Karpas-422 (cell line): ENCODE measurements around the gene RBKS. TPM values are rescaled to one million over a fixed set of nuclear protein-coding genes. Genes with fewer than 3 reads are reported as not detected.
"Not testable (repeated sequence)": the region's sequence is repeated elsewhere in the genome, so short reads cannot be mapped to it uniquely, and the experiment has no call there.

ENCODE experiments used
- DNase-seq: peaks from one replicate; pipeline ENCODE4 v3.0.0-alpha.2; 2015
- H2AFZ ChIP-seq: fragments of 200-600 bp; sonication (generic); 2 replicates; pipeline ENCODE4 v1.6.1; 2014; ENCODE audit warnings: antibody characterized with exemption, low read length, mixed read lengths
- H3K27ac ChIP-seq: fragments of 200-600 bp; sonication (generic); 2 replicates; pipeline ENCODE4 v1.5.1; 2014; ENCODE audit warnings: mild to moderate bottlenecking, low read length, moderate library complexity
- H3K27me3 ChIP-seq: fragments of 200-600 bp; sonication (generic); 2 replicates; pipeline ENCODE4 v1.6.1; 2014; ENCODE audit warnings: low read length, mixed read lengths
- H3K36me3 ChIP-seq: fragments of 200-600 bp; sonication (generic); 2 replicates; pipeline ENCODE4 v1.6.1; 2014; ENCODE audit warnings: low read length, mixed read lengths; ENCODE audit not compliant: insufficient read depth
- H3K4me1 ChIP-seq: fragments of 200-600 bp; sonication (generic); 2 replicates; pipeline ENCODE4 v1.6.1; 2014; ENCODE audit warnings: mild to moderate bottlenecking, low read length, mixed read lengths
- H3K4me2 ChIP-seq: fragments of 200-600 bp; sonication (generic); 2 replicates; pipeline ENCODE4 v1.6.1; 2014; ENCODE audit warnings: low read length, low read depth, mild to moderate bottlenecking; ENCODE audit not compliant: poor library complexity, severe bottlenecking
- H3K4me3 ChIP-seq: fragments of 200-600 bp; sonication (generic); 2 replicates; pipeline ENCODE4 v1.5.1; 2014; ENCODE audit warnings: mild to moderate bottlenecking, antibody characterized with exemption, low read length, mixed read lengths
- H3K79me2 ChIP-seq: fragments of 200-600 bp; sonication (generic); 2 replicates; pipeline ENCODE4 v1.6.1; 2014; ENCODE audit warnings: mild to moderate bottlenecking, low read length, mixed read lengths
- H3K9ac ChIP-seq: fragments of 200-600 bp; sonication (generic); 2 replicates; pipeline ENCODE4 v1.6.0; 2014; ENCODE audit warnings: low read length
- H3K9me2 ChIP-seq: fragments of 200-600 bp; sonication (generic), shearing (Covaris generic); replicated peaks from 2 replicates; pipeline ENCODE4 v1.6.0; 2014; ENCODE audit warnings: mild to moderate bottlenecking, low read length, moderate library complexity; ENCODE audit not compliant: insufficient read depth
- H3K9me3 ChIP-seq: fragments of 300-700, 200-600 bp; sonication (generic); 2 replicates; pipeline ENCODE4 v1.6.1; 2014; ENCODE audit warnings: low read length, mixed read lengths
- H4K20me1 ChIP-seq: fragments of 200-600 bp; sonication (generic); 2 replicates; pipeline ENCODE4 v1.6.1; 2014; ENCODE audit warnings: mild to moderate bottlenecking, antibody characterized with exemption, low read length, low read depth; ENCODE audit not compliant: insufficient read depth
- total RNA-seq: library from RNA; depleted of rRNA; stranded (reverse); fragments of >200 nt; shearing (Covaris generic); gene quantifications from 2 replicates; pipeline ENCODE4 v1.2.3, GENCODE V29; 2014; ENCODE audit warnings: low replicate concordance

Gene RBKS
- total RNA-seq, 1 experiment from 2014 or later: 1.6 TPM

GRCh38 chr2:27771548-27772335, 118.4 kb downstream of the RBKS start, which contains the start of gene MRPL33:
Gene MRPL33 (plus strand): TSS chr2:27771719. CDS start chr2:27771778, 59 bp downstream.
- H3K36me3 ChIP-seq: peaks cover 18% of the 10 kb centered on the region
- peaks cover 19% of the 10 kb centered on the region for H3K4me1 ChIP-seq
- H3K9ac ChIP-seq: peak within 1 kb of the TSS; percentile 81
- H2AFZ ChIP-seq: peak within 1 kb of the TSS; percentile 90; the same call in 1 of the 2 replicates
- no peaks in the 10 kb centered on the region for H3K27me3 ChIP-seq
- peak; percentile 95 for DNase-seq
- no peak within 1 kb of the TSS; the same call in 1 of the 2 replicates for H3K27ac ChIP-seq
- peaks cover 7% of the 10 kb centered on the region; the same call in 1 of the 2 replicates for H4K20me1 ChIP-seq
- H3K4me2 ChIP-seq: peak within 1 kb of the TSS; percentile 96
- no peaks in the 10 kb centered on the region for H3K9me2 ChIP-seq
- H3K79me2 ChIP-seq: peaks cover 49% of the 10 kb centered on the region
- no peaks in the 10 kb centered on the region for H3K9me3 ChIP-seq
- H3K4me3 ChIP-seq: peak within 1 kb of the TSS; percentile 81

DNA sequence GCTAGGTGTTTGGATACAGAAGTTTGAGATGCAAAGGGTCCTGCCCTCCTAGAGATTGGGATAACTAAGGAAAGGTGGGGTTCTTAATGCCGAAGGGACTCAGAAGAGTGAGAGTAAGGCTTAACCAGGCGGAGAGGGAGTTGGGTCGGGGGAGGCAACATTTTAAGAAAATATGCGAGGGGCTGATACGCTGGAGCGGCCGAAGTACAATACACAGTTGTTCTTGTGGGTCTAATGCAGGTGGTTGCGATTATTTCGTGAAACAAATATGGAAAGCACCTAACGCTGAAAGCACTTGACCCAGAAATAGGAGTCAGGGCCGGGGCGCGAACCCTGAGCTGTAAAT, 119.0 kb downstream of the RBKS start:
- peak overlapping the region; percentile 81 for H3K9ac ChIP-seq
- H3K9me2 ChIP-seq: no peaks in the 10 kb centered on the region
- H4K20me1 ChIP-seq: peaks cover 7% of the 10 kb centered on the region; the same call in 1 of the 2 replicates
- no peaks in the 10 kb centered on the region for H3K27me3 ChIP-seq
- peaks cover 13% of the 10 kb centered on the region for H3K36me3 ChIP-seq
- peaks cover 19% of the 10 kb centered on the region for H3K4me1 ChIP-seq
- H3K27ac ChIP-seq: no peak overlapping the region
- peak overlapping the region; percentile 81 for H3K4me3 ChIP-seq
- DNase-seq: no peak
- H3K9me3 ChIP-seq: no peaks in the 10 kb centered on the region
- peak overlapping the region; percentile 96 for H3K4me2 ChIP-seq
- H2AFZ ChIP-seq: peak overlapping the region; percentile 90; the same call in 1 of the 2 replicates
- peaks cover 43% of the 10 kb centered on the region for H3K79me2 ChIP-seq

DNA sequence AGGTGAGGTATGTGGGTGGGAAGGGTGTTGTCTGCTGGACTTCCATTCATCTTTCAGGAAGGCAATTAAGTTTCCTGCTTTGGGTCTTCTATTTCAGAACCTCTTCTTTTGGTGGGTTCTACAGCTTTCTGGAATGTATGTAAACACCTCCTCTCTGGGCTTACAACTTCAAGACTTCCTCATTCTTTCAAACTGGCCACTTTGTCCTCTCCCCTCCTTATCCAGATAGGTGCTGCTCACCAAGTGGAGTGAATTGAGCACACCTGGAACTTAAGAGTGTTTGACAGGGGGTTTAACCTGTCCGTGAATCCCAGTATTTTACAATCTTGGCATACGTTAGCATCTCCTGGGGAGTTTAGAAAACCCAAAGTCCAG, 123.9 kb downstream of the RBKS start:
- H3K36me3 ChIP-seq: no peaks in the 10 kb centered on the region
- H3K4me1 ChIP-seq: peaks cover 5% of the 10 kb centered on the region
- H3K79me2 ChIP-seq: no peaks in the 10 kb centered on the region
- DNase-seq: no peak
- H4K20me1 ChIP-seq: no peaks in the 10 kb centered on the region
- no peaks in the 10 kb centered on the region for H3K9me3 ChIP-seq
- no peaks in the 10 kb centered on the region for H3K9me2 ChIP-seq
- H3K4me3 ChIP-seq: no peak overlapping the region
- no peak overlapping the region for H2AFZ ChIP-seq
- H3K9ac ChIP-seq: no peak overlapping the region
- no peak overlapping the region for H3K27ac ChIP-seq
- H3K4me2 ChIP-seq: no peak overlapping the region
- H3K27me3 ChIP-seq: no peaks in the 10 kb centered on the region

GRCh38 chr2:27765621-27766286, 124.4 kb downstream of the RBKS start:
- Histone ChIP-seq H3K4me3 (no peak overlapping the region), H3K79me2 (no peaks in the 10 kb centered on the region), H2AFZ (no peak overlapping the region), H3K4me1 (peaks cover under 1% of the 10 kb centered on the region; the same call in 1 of the 2 replicates), H3K9ac (no peak overlapping the region), H3K27ac (no peak overlapping the region), H3K4me2 (no peak overlapping the region), H3K9me2 (no peaks in the 10 kb centered on the region), H3K36me3 (no peaks in the 10 kb centered on the region), H3K27me3 (no peaks in the 10 kb centered on the region), H4K20me1 (no peaks in the 10 kb centered on the region), H3K9me3 (no peaks in the 10 kb centered on the region)
- no peak for DNase-seq

- H3K27me3 ChIP-seq, H4K20me1 ChIP-seq, H3K9me3 ChIP-seq, H3K27ac ChIP-seq, H2AFZ ChIP-seq, H3K4me1 ChIP-seq, H3K4me2 ChIP-seq, H3K79me2 ChIP-seq, H3K9ac ChIP-seq, H3K36me3 ChIP-seq, H3K9me2 ChIP-seq, DNase-seq, H3K4me3 ChIP-seq: not testable (repeated sequence)
Measured at GRCh38 chr2:27764526-27764925, 125.7 kb downstream of the RBKS start.

GRCh38 chr2:27763907-27764267, 126.3 kb downstream of the RBKS start:
- no peaks in the 10 kb centered on the region for H3K9me3 ChIP-seq
- DNase-seq: no peak
- no peak overlapping the region for H3K4me2 ChIP-seq
- H3K4me3 ChIP-seq: no peak overlapping the region
- H3K9me2 ChIP-seq: no peaks in the 10 kb centered on the region
- no peaks in the 10 kb centered on the region for H4K20me1 ChIP-seq
- H3K9ac ChIP-seq: no peak overlapping the region
- H2AFZ ChIP-seq: no peak overlapping the region
- no peak overlapping the region for H3K27ac ChIP-seq
- no peaks in the 10 kb centered on the region for H3K79me2 ChIP-seq
- no peaks in the 10 kb centered on the region for H3K36me3 ChIP-seq
- H3K27me3 ChIP-seq: no peaks in the 10 kb centered on the region
- H3K4me1 ChIP-seq: no peaks in the 10 kb centered on the region

DNA sequence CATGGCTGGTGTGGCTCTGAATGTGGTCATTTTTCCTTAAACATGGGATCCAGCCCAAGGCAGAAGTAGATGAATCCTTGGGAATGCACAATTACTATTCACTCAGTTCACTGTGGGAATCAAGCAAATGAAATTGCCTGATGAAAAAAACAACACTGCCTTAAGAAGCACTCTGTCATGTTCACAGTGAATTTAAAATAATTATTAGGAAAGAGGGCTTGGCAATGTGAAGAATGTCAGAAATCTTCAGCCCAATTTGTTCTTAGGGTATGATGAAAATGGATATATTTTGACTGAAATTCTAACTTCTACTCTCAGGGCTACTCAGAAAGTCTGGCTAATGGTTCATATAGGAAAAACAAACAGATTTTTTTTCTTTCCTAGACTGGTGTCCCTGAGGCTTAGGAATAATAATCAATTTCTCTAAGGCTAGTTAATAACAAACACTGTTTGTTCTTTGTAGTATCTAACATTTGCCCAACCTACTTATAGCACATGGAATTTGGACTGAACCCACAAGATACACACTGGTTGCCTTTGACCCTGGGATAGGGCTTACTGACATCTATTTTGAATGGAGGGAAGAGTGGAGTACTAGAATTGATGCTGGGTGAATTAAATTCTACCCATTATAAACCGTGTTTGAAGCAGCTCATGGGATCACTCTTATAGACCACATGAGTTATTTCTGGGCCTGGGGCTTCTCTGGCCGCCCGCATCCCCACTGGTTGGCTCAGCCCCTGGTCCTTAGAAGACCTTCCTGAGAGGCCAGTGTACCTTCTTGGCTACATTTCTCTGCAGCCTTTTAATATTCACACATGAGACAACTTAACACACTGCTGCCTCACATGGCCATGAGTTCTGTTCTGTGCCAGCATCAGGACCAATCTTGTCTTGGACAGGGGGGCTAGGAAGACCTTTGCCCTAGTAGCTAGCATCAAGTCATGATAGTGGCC, 127.0 kb downstream of the RBKS start:
- Histone ChIP-seq H3K4me3 (no peak overlapping the region), H3K4me1 (no peaks in the 10 kb centered on the region), H3K9ac (no peak overlapping the region), H4K20me1 (no peaks in the 10 kb centered on the region), H3K4me2 (no peak overlapping the region), H2AFZ (no peak overlapping the region), H3K79me2 (no peaks in the 10 kb centered on the region), H3K36me3 (no peaks in the 10 kb centered on the region), H3K27ac (no peak overlapping the region), H3K9me2 (no peaks in the 10 kb centered on the region), H3K9me3 (no peaks in the 10 kb centered on the region), H3K27me3 (no peaks in the 10 kb centered on the region)
- DNase-seq: no peak
